GM10248 (cell line): ENCODE results near the gene ARHGEF33.

Source experiments
- CTCF ChIA-PET: fragments of 300-600 bp; sonication (Branson Sonifier 250); formaldehyde crosslinking; extraction: SDS; loops from one replicate; lab custom pipeline; 2021; ENCODE audit warnings: antibody characterized with exemption; lab: Yijun Ruan, JAX
- POLR2A ChIA-PET: fragments of 350-650 bp; sonication (Branson Sonifier 250); formaldehyde crosslinking; extraction: SDS; loops from one replicate; lab custom pipeline; 2020; ENCODE audit warnings: antibody characterized with exemption; lab: Yijun Ruan, JAX
- DNase-seq: peaks from one replicate; pipeline ENCODE4 v3.0.0; 2012; ENCODE audit errors: extremely low spot score
- TF ChIP-seq, protein P1 (sequence below): IDR thresholded peaks from 2 replicates; pipeline ENCODE4 v1.5.1; 2012; ENCODE audit warnings: mild to moderate bottlenecking, low read depth; ENCODE audit errors: extremely low read depth, missing control alignments, control extremely low read depth

ARHGEF33 gene

GRCh38 chr2:39000552-39000951 is 110.9 kb downstream of the ARHGEF33 start:
- ChIA-PET CTCF (interaction anchor here (1.1 to 1.2 kb wide), 3 partner anchors 10 to 61 kb away, joined by 3 to 5 read pairs (median 3); no protein-coding TSS in a partner anchor), POLR2A (no interaction called here)
- TF ChIP-seq, protein P1, sequence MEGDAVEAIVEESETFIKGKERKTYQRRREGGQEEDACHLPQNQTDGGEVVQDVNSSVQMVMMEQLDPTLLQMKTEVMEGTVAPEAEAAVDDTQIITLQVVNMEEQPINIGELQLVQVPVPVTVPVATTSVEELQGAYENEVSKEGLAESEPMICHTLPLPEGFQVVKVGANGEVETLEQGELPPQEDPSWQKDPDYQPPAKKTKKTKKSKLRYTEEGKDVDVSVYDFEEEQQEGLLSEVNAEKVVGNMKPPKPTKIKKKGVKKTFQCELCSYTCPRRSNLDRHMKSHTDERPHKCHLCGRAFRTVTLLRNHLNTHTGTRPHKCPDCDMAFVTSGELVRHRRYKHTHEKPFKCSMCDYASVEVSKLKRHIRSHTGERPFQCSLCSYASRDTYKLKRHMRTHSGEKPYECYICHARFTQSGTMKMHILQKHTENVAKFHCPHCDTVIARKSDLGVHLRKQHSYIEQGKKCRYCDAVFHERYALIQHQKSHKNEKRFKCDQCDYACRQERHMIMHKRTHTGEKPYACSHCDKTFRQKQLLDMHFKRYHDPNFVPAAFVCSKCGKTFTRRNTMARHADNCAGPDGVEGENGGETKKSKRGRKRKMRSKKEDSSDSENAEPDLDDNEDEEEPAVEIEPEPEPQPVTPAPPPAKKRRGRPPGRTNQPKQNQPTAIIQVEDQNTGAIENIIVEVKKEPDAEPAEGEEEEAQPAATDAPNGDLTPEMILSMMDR, result no peak
- DNase-seq, result no peak

- POLR2A ChIA-PET, result no interaction called here
- CTCF ChIA-PET, result interaction anchor here (0.9 to 4.1 kb wide), 3 partner anchors 9 to 222 kb away, joined by 3 to 9 read pairs (median 5); no protein-coding TSS in a partner anchor
- DNase-seq, result no peak
- TF ChIP-seq, protein P1, result no peak
These were observed 118.3 kb downstream of the ARHGEF33 start for GRCh38 chr2:39007875-39008504.

GRCh38 chr2:39008665-39009064 is 119.0 kb downstream of the ARHGEF33 start:
- CTCF ChIA-PET, result interaction anchor here (0.9 to 4.1 kb wide), 2 partner anchors 58 to 221 kb away, joined by 3 to 9 read pairs; no protein-coding TSS in a partner anchor
- DNase-seq, result peak; percentile 12
- POLR2A ChIA-PET, result no interaction called here
- TF ChIP-seq, protein P1, result no peak

DNA sequence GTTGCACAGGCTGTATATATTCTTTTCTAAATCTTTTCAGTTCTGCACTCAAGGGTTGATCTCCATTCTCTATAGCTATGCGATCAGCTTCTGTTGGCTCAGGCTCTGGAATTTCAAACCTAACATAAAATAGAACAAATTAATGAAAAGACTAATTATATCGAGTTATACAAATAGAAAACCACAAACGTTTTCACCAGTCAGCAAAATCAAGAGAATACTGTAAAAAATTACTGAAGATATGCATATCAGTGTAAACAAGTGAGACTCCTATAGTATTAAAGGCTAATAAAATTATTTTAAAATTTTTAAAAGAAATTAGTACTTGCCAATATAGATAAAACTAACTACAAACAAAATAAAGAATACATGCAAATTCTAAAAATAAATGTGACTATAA is 124.2 kb downstream of the ARHGEF33 start:
- DNase-seq, result no peak
- ChIA-PET CTCF (interaction anchor here (1.6 kb wide), 1 partner anchor 16 kb away, joined by 6 read pairs; no protein-coding TSS in a partner anchor), POLR2A (no interaction called here)
- TF ChIP-seq, protein P1, result no peak

DNA sequence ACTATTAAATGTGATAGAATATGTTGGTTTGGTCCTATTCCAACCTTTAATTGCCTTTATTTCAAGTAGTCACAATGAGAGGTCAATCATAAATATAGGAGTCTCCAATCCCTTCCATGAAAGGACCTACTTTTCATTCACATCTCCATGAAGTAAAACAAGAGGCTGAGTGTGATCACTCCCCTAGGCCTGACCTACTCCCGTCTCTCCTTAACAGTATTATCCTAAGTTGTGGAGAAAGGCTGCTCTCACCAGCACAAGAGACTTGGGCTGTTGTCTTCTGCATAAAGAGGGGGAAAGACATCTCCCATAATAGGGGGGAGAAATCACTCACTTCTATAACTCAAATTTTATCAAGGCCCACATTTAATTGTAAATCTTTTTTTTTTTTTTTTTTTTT is 125.7 kb downstream of the ARHGEF33 start:
- POLR2A ChIA-PET, result no interaction called here
- TF ChIP-seq, protein P1, result no peak
- DNase-seq, result no peak
- CTCF ChIA-PET, result interaction anchor here (1.1 to 1.6 kb wide), 3 partner anchors 14 to 20 kb away, joined by 3 to 6 read pairs (median 3); no protein-coding TSS in a partner anchor

DNA sequence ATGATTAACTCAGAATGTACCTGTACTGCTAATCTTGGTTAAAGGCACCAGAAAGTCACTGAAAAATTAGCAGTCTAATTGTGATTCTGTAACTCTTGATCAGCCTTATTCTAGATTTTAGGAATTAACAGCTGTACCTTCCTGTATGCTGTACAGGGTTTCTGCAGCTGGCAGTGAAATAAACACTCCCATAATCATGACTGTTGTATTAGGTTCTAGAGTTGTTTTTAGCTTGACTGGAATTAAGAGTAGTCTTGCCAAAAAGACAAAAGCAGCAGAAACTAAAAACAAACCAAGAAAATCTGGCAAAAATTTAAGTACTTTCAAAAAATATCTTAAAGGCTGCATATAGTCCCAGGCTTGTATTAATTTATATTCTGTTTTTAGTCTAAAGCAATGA is 127.7 kb downstream of the ARHGEF33 start:
- ChIA-PET POLR2A (no interaction called here), CTCF (interaction anchor here (1.1 to 1.5 kb wide), 2 partner anchors 10 to 25 kb away, joined by 3 to 5 read pairs; no protein-coding TSS in a partner anchor)
- TF ChIP-seq, protein P1, result no peak
- no peak for DNase-seq
